Upper lobe of left lung (tissue), 4 donors: ENCODE measurements around the gene RNU2-1.

Experiments used
- EP300 ChIP-seq, 4 donors: sonication (generic); formaldehyde crosslinking; IDR thresholded peaks; one replicate each; pipeline ENCODE4 v1.5.1; 2017; ENCODE audit warnings: antibody characterized with exemption in 4 of 4, control low read depth in 2 of 4
- POLR2A ChIP-seq, 4 donors: fragments of 450-650 bp; IDR thresholded peaks; one replicate each; pipeline ENCODE4 v1.5.1; 2016 to 2017; ENCODE audit warnings: antibody characterized with exemption in 4 of 4, mild to moderate bottlenecking in 2 of 4
- POLR2AphosphoS5 ChIP-seq, 2 donors: sonication (generic); formaldehyde crosslinking; IDR thresholded peaks; one replicate each; pipeline ENCODE4 v1.5.1; 2017; ENCODE audit warnings: antibody characterized with exemption in 2 of 2
- TF ChIP-seq, protein P1 (sequence below), 6 experiments: fragments of 450-650 bp in 4 of 6; fragments of 200-600 bp in 2 of 6; sonication (generic) in 2 of 6; IDR thresholded peaks; one replicate each; pipeline ENCODE4 v1.5.1; 2016 to 2019; ENCODE audit warnings: antibody characterized with exemption in 6 of 6

- TF ChIP-seq POLR2AphosphoS5 (IDR thresholded peaks at IDR 0.05) (no peak), EP300 (IDR thresholded peaks at IDR 0.05) (no peak), POLR2A (IDR thresholded peaks at IDR 0.05) (no peak)
- TF ChIP-seq, protein P1, sequence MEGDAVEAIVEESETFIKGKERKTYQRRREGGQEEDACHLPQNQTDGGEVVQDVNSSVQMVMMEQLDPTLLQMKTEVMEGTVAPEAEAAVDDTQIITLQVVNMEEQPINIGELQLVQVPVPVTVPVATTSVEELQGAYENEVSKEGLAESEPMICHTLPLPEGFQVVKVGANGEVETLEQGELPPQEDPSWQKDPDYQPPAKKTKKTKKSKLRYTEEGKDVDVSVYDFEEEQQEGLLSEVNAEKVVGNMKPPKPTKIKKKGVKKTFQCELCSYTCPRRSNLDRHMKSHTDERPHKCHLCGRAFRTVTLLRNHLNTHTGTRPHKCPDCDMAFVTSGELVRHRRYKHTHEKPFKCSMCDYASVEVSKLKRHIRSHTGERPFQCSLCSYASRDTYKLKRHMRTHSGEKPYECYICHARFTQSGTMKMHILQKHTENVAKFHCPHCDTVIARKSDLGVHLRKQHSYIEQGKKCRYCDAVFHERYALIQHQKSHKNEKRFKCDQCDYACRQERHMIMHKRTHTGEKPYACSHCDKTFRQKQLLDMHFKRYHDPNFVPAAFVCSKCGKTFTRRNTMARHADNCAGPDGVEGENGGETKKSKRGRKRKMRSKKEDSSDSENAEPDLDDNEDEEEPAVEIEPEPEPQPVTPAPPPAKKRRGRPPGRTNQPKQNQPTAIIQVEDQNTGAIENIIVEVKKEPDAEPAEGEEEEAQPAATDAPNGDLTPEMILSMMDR (IDR thresholded peaks at IDR 0.05) = no peak
Observed at GRCh38 chr17:43212641-43213490, 20.9 kb downstream of the RNU2-1 start.
